Stimulated activated CD8-positive, alpha-beta memory T cell treated with anti-CD3 and anti-CD28 coated beads, Interleukin-12 subunit alpha, Interleukin-12 subunit beta, amount 100 ng/mL, for 24 hours (primary cell): ENCODE measurements around the gene ABCA1.

Experiments used
- DNase-seq: peaks from one replicate; pipeline ENCODE4 v3.0.0-alpha.2; 2020; ENCODE audit errors: extremely low read depth

The ABCA1 gene

GRCh38 chr9:104765138-104765537 is 162.8 kb downstream of the ABCA1 start:
- no peak for DNase-seq

DNA sequence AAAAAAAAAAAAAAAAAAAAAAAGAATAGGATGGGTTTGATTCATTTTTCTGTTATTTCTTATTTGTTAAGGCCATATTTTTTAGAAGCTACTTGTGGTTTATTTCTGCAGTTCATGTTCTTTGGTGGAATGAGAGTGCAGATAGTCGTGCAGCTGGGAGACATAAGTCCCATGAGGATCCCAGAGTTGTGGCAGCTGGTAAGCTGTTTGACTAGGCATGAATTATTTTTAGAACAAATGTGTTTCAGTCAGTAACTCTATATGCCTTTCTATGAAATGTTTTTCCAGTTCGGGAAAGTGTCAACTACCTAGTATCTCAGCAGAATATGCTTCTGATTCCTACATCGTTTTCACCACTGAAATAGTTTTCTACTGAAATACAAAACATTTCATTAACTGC is 169.0 kb downstream of the ABCA1 start:
- no peak for DNase-seq

DNA sequence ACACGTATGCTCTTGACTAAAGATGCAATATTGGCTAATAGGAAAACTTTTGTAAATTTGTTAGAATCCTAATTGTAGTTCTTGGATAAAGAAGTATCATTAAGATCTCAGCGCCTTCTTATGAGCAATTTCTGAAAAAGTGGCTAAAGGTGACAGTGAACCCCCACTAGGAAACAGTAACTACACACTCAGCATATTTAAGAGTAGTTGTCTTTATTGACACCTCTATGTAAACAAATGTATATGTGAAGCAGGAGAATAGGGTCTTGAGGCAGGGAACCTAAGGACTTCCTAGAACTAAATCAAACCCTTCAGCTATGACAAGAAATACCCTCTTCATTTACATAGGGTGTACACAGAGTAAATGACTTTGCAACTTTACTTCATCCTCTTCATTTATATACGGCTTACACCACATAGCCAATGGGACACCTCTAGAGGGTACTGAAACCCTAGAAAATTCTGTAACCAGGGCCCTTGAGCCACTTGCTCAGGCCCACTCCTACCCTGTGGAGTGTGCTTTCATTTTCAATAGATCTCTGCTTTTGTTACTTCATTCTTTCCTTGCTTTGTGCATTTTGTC is 177.7 kb downstream of the ABCA1 start:
- no peak for DNase-seq

DNA sequence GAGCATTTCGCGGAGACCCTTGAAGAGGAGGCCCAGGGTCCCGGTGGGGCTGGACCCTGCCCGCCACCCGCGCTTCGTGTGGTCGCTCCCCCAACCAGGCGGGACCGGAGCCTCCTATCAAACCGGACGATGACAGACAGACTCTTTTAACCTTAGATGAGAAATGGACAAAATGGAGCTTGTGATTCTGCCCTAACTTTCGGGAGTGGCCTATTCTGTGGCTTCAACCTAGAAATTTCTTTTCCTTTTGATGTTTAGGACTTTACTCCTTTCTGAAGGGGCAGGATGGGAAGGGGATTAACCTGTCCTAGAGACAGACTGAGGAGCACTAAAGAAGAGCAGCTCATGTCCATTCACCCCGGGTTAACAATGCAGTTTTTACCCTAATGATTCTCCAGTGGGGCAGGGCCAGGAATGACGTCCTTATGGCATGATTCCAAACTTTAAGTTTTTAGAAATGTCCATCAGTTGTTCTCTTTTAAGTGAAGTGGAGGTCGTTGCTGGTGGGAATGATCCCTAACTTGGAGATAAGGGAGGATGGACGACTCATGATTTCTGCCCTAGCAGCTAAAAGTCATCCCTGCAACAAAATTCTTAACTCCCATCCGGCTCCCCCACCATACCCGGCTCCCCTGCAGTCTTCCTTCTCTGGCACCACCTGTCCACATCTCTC is 179.5 kb downstream of the ABCA1 start:
- no peak for DNase-seq

GRCh38 chr9:104747565-104748358 is 180.2 kb downstream of the ABCA1 start, which contains the start of gene NIPSNAP3A:
Gene NIPSNAP3A, plus strand, starts transcription at chr9:104747683. Its CDS starts 110 bp downstream, at chr9:104747793.
- DNase-seq, result peak; percentile 68

GRCh38 chr9:104747245-104747564 is 180.8 kb downstream of the ABCA1 start:
- no peak for DNase-seq

DNA sequence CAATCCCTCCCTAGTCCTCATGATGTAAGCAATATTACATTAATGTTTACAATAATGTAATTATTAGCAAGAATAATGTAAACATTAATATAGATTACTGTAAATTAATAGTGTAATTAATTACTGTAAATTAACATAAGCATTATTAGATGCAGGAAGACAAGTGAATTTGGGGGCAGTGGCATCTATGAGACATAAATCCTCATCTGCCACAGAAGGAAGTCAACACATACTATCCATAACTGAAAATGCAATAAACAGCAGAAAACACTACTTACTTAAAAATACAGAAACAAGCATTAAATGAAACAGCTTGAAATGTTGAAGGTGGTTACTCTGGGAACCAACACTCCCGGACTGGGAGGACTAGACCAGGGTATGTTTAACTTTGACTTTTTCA is 181.2 kb downstream of the ABCA1 start:
- DNase-seq, result no peak

DNA sequence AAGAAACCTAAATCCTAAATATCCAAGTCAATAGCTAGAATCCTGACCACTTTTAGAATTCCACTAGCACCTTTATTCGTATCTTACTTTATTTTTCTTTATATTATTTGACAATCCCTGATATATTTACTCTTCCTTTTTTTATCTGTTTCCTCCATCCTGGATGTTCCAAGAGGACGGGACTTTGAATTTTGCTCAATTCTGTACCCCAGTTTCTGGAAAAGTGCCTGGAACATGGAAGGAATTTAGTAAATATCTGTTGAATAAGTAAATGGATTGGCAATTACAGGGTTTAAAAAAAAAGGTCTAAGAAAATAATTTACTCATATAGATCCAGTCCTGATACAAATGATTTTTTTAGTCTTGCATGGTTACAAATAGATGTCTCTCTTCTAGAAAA is 181.7 kb downstream of the ABCA1 start:
- no peak for DNase-seq

- no peak for DNase-seq
These were observed 182.1 kb downstream of the ABCA1 start for GRCh38 chr9:104745852-104746251.

DNA sequence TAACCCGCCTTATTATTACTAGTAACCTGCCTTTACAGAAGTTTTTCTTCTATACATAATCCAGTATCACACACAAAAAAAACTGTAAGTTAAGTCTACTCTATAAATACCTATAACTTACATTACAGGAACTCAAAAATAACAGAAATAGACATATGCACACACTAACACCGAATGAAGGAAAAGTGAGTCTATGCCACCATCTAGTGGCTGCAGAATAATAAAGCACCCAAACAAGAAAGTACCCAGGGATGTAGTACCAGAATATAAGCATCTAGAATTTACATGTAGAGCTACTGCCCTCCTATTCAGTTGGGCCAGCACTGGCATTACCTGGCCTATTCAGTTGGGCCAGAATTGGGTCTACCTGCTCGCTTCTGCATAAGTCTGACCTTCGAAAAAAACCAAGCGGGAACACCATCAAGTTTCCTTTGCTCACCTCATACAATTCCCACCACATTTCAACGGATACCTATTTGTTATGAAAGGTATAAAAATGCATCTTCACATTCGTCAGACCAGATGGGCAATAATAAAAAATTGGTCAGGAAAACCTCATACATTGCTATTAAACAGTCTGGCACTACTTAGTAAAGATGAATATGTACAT is 184.5 kb downstream of the ABCA1 start:
- DNase-seq, result no peak

DNA sequence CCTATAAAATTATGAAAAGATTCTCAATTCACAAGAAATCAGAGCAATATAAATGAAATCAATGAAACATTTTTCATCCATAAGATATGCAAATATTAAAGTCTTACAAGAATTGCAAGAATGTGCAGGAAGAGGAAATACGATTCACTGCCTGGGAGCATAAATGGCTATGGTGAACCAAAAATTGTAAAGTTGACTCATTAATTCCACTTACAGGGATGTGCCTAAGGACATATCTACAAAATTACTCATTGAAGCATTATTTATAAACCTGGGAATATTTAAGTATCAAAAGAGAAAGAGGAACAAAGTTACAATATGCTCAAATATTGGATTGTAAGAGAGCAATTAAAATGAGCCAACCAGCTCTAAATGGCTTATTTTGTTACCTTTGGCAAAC is 187.3 kb downstream of the ABCA1 start:
- DNase-seq, result no peak

GRCh38 chr9:104738452-104738851 is 189.5 kb downstream of the ABCA1 start:
- no peak for DNase-seq
